Stimulated activated effector memory CD8-positive, alpha-beta T cell treated with anti-CD3 and anti-CD28 coated beads, Interleukin-12 subunit alpha, Interleukin-12 subunit beta, amount 100 ng/mL, for 72 hours (primary cell): Measurements from ENCODE around the gene TRAPPC11.
"Not testable (repeated sequence)": the region's sequence is repeated elsewhere in the genome, so short reads cannot be mapped to it uniquely, and the experiment has no call there.

Experiments
- ATAC-seq: fragments of 150-1000 bp; cut with Tn5 transposase; 2 replicates; pipeline ENCODE4 v1.10.0; 2021
- DNase-seq, 2 donors: peaks; one replicate each; pipeline ENCODE4 v3.0.0; 2021 to 2022; ENCODE audit warnings: low spot score in 2 of 2
- H3K27ac Mint-ChIP-seq: one replicate; pipeline ENCODE4 v1.8.0; 2022; ENCODE audit warnings: mild to moderate bottlenecking, mixed read lengths
- H3K36me3 Mint-ChIP-seq: one replicate; pipeline ENCODE4 v1.8.0; 2022; ENCODE audit warnings: mild to moderate bottlenecking, mixed read lengths
- H3K4me1 Mint-ChIP-seq: one replicate; pipeline ENCODE4 v1.8.0; 2022; ENCODE audit warnings: mixed read lengths
- H3K4me3 Mint-ChIP-seq: one replicate; pipeline ENCODE4 v1.8.0; 2022; ENCODE audit warnings: mild to moderate bottlenecking, mixed read lengths
- H3K9me3 Mint-ChIP-seq: one replicate; pipeline ENCODE4 v1.8.0; 2022; ENCODE audit warnings: mixed read lengths

Gene TRAPPC11

GRCh38 chr4:183723561-183724228 lies 64.6 kb downstream of the TRAPPC11 start:
- Mint-ChIP-seq H3K4me3 (peak overlapping the region; percentile 66), H3K4me1 (peaks cover 12% of the 10 kb centered on the region), H3K27ac (peak overlapping the region; percentile 40), H3K36me3 (no peaks in the 10 kb centered on the region), H3K9me3 (no peaks in the 10 kb centered on the region)
- DNase-seq (peak in 1 of 2 donors; percentile 35), ATAC-seq (no peak)

- H3K4me1 Mint-ChIP-seq = peaks cover 12% of the 10 kb centered on the region
- not testable (repeated sequence) for H3K36me3 Mint-ChIP-seq, H3K9me3 Mint-ChIP-seq, H3K27ac Mint-ChIP-seq, H3K4me3 Mint-ChIP-seq, ATAC-seq
- peak in 1 of 2 donors; percentile 44 for DNase-seq
Measured at GRCh38 chr4:183725585-183725984, 66.5 kb downstream of the TRAPPC11 start.

GRCh38 chr4:183727482-183727881 lies 68.4 kb downstream of the TRAPPC11 start:
- Mint-ChIP-seq H3K27ac (no peak overlapping the region), H3K4me3 (no peak overlapping the region), H3K9me3 (no peaks in the 10 kb centered on the region), H3K36me3 (no peaks in the 10 kb centered on the region), H3K4me1 (peaks cover 7% of the 10 kb centered on the region)
- DNase-seq = no peak
- no peak for ATAC-seq

GRCh38 chr4:183728223-183729068 lies 69.4 kb downstream of the TRAPPC11 start:
- Mint-ChIP-seq H3K9me3 (no peaks in the 10 kb centered on the region), H3K4me3 (no peak overlapping the region), H3K27ac (no peak overlapping the region), H3K4me1 (peaks cover 2% of the 10 kb centered on the region), H3K36me3 (no peaks in the 10 kb centered on the region)
- DNase-seq (no peak), ATAC-seq (no peak)

GRCh38 chr4:183729069-183729406 lies 69.9 kb downstream of the TRAPPC11 start:
- Mint-ChIP-seq H3K36me3 (no peaks in the 10 kb centered on the region), H3K4me1 (no peaks in the 10 kb centered on the region), H3K9me3 (no peaks in the 10 kb centered on the region), H3K27ac (no peak overlapping the region), H3K4me3 (no peak overlapping the region)
- DNase-seq = no peak
- ATAC-seq = no peak

- Mint-ChIP-seq H3K36me3 (no peaks in the 10 kb centered on the region), H3K4me3 (no peak overlapping the region), H3K27ac (no peak overlapping the region), H3K4me1 (no peaks in the 10 kb centered on the region), H3K9me3 (no peaks in the 10 kb centered on the region)
- DNase-seq (no peak), ATAC-seq (peak; percentile 16)
Measured at GRCh38 chr4:183729430-183730328, 70.6 kb downstream of the TRAPPC11 start.

GRCh38 chr4:183732296-183732695 lies 73.2 kb downstream of the TRAPPC11 start:
- no peaks in the 10 kb centered on the region for H3K9me3 Mint-ChIP-seq
- no peaks in the 10 kb centered on the region for H3K36me3 Mint-ChIP-seq
- ATAC-seq (no peak), DNase-seq (no peak)
- no peak overlapping the region for H3K4me3 Mint-ChIP-seq
- H3K27ac Mint-ChIP-seq = no peak overlapping the region
- H3K4me1 Mint-ChIP-seq = no peaks in the 10 kb centered on the region

GRCh38 chr4:183733181-183733580 lies 74.1 kb downstream of the TRAPPC11 start:
- Mint-ChIP-seq H3K9me3 (no peaks in the 10 kb centered on the region), H3K27ac (no peak overlapping the region)

GRCh38 chr4:183738081-183738673 lies 79.1 kb downstream of the TRAPPC11 start:
- no peak for DNase-seq
- Mint-ChIP-seq H3K27ac (no peak overlapping the region), H3K36me3 (no peaks in the 10 kb centered on the region)

More at GRCh38 chr4:183733181-183733580, 74.1 kb downstream of the TRAPPC11 start:
- H3K36me3 Mint-ChIP-seq = no peaks in the 10 kb centered on the region
- H3K4me1 Mint-ChIP-seq = no peaks in the 10 kb centered on the region
- DNase-seq = no peak
- ATAC-seq = peak; percentile 16
- no peak overlapping the region for H3K4me3 Mint-ChIP-seq

GRCh38 chr4:183738961-183739360 lies 79.9 kb downstream of the TRAPPC11 start:
- DNase-seq = no peak
- Mint-ChIP-seq H3K9me3 (no peaks in the 10 kb centered on the region), H3K36me3 (no peaks in the 10 kb centered on the region), H3K4me1 (no peaks in the 10 kb centered on the region), H3K4me3 (no peak overlapping the region), H3K27ac (no peak overlapping the region)
- ATAC-seq = no peak

More at GRCh38 chr4:183738081-183738673, 79.1 kb downstream of the TRAPPC11 start:
- no peaks in the 10 kb centered on the region for H3K4me1 Mint-ChIP-seq
- ATAC-seq = no peak
- H3K4me3 Mint-ChIP-seq = no peak overlapping the region
- no peaks in the 10 kb centered on the region for H3K9me3 Mint-ChIP-seq

GRCh38 chr4:183746305-183747229 lies 87.5 kb downstream of the TRAPPC11 start:
- H3K4me3 Mint-ChIP-seq = no peak overlapping the region
- H3K4me1 Mint-ChIP-seq = no peaks in the 10 kb centered on the region
- DNase-seq (no peak), ATAC-seq (no peak)
- no peak overlapping the region for H3K27ac Mint-ChIP-seq
- H3K9me3 Mint-ChIP-seq = no peaks in the 10 kb centered on the region
- H3K36me3 Mint-ChIP-seq = no peaks in the 10 kb centered on the region

- DNase-seq (no peak), ATAC-seq (no peak)
- no peak overlapping the region for H3K4me3 Mint-ChIP-seq
- H3K36me3 Mint-ChIP-seq = no peaks in the 10 kb centered on the region
- no peak overlapping the region for H3K27ac Mint-ChIP-seq
- H3K4me1 Mint-ChIP-seq = no peaks in the 10 kb centered on the region
- H3K9me3 Mint-ChIP-seq = no peaks in the 10 kb centered on the region
Measured at GRCh38 chr4:183747380-183747779, 88.3 kb downstream of the TRAPPC11 start.

- DNase-seq = no peak
- no peaks in the 10 kb centered on the region for H3K36me3 Mint-ChIP-seq
- no peaks in the 10 kb centered on the region for H3K9me3 Mint-ChIP-seq
- ATAC-seq = no peak
- no peaks in the 10 kb centered on the region for H3K4me1 Mint-ChIP-seq
- H3K27ac Mint-ChIP-seq = no peak overlapping the region
- H3K4me3 Mint-ChIP-seq = no peak overlapping the region
Measured at GRCh38 chr4:183747931-183748670, 89.0 kb downstream of the TRAPPC11 start.

GRCh38 chr4:183751106-183751505 lies 92.0 kb downstream of the TRAPPC11 start:
- DNase-seq (no peak), ATAC-seq (no peak)
- no peaks in the 10 kb centered on the region for H3K36me3 Mint-ChIP-seq
- no peaks in the 10 kb centered on the region for H3K4me1 Mint-ChIP-seq
- H3K4me3 Mint-ChIP-seq = no peak overlapping the region
- no peaks in the 10 kb centered on the region for H3K9me3 Mint-ChIP-seq
- H3K27ac Mint-ChIP-seq = no peak overlapping the region
